Activated naive CD4-positive, alpha-beta T cell treated with anti-CD3 and anti-CD28 coated beads, Interleukin-2, amount 50 U/mL, for 16 hours (primary cell): ENCODE measurements around the gene NIPAL4.
A peak's percentile ranks its signal among the peaks of the same experiment; 100 is the strongest.
"Not testable (repeated sequence)": the region's sequence is repeated elsewhere in the genome, so short reads cannot be mapped to it uniquely, and the experiment has no call there.

ENCODE experiments used
- DNase-seq: peaks from one replicate; pipeline ENCODE4 v3.0.0-alpha.2; 2020

NIPAL4 gene

GRCh38 chr5:157463621-157464518 lies 3.9 kb downstream of the NIPAL4 start:
- no peak for DNase-seq

DNA sequence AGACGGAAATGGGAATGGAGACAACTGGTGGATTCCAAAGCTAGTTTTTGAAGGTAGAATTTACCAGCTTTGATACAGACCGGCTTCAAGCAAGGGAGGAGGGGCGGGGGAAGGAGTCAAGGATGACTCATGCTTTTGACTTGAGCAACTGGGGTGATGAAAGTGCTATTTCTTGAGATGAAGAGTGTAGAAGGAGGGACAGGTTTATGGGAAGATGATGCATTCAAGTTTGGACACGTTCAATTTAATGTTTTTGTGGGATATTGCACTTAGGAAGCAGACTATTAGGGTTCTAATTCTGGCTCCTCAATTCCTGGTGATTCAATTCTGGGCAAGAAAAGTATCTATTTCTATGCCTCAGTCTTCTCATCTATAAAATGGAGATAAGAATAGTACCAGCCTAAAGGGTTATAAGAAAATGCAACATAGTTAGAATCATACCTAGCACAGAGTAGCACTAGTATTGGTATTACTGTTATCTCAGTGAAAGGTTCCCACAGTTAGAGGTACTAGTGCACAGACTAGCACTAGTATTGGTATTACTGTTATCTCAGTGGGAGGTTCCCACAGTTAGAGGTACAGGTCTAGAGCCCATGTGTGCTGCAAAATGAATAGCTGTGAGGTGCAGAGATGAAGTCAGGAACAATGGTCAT lies 4.6 kb downstream of the NIPAL4 start:
- DNase-seq: peak; percentile 72

DNA sequence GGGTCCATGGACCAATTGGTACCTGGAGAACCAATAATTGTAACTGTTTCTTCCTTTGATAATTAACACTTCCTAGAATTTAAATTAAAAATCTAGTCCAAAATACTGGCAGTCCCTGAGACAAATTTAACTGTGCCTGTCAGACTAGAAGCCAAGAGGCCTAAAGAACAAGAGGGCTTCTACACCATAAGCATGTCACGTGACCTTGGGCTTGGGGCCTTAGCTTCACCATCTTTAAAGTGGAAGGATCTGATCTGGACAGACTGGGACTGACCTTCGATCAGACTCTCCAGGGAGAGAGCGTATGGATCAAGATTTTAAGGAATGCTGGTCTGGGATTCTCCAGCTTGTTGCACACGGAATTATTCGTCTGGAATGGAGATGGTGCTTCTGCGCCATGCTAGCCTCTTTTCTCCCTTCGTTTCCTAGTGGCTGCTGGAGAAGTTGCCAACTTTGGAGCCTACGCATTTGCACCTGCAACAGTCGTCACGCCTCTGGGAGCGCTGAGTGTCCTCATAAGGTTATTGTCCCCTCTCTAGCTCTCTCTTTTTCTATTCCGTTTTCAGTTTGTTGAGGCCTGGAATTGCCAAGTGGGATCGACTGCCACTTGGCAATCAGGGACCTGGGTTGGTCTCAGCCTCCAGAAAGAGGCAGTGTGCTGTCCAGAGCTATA lies 8.4 kb downstream of the NIPAL4 start:
- DNase-seq: no peak

- no peak for DNase-seq
Observed at GRCh38 chr5:157469073-157469472, 9.1 kb downstream of the NIPAL4 start.

DNA sequence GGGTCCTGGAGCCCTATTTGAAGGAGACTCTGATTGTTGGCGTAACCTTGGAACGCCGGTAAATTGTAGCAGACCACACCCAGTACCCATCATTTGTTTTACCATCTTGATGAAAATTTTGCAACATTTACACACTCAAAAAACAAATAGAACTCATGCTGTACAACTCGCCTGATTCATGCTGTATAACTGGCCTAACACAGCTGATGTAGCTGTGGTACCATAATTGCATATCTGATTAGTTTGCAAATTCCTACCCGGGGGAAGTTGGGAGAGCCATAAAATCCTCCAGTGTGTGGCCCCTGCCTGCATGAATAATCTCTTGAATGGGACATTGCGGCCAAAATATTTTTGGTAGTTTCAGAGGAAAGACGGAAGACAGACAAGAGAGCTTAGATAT lies 9.7 kb downstream of the NIPAL4 start:
- no peak for DNase-seq

GRCh38 chr5:157470631-157471030 lies 10.6 kb downstream of the NIPAL4 start:
- no peak for DNase-seq

- no peak for DNase-seq
Observed at GRCh38 chr5:157471709-157472108, 11.7 kb downstream of the NIPAL4 start.

DNA sequence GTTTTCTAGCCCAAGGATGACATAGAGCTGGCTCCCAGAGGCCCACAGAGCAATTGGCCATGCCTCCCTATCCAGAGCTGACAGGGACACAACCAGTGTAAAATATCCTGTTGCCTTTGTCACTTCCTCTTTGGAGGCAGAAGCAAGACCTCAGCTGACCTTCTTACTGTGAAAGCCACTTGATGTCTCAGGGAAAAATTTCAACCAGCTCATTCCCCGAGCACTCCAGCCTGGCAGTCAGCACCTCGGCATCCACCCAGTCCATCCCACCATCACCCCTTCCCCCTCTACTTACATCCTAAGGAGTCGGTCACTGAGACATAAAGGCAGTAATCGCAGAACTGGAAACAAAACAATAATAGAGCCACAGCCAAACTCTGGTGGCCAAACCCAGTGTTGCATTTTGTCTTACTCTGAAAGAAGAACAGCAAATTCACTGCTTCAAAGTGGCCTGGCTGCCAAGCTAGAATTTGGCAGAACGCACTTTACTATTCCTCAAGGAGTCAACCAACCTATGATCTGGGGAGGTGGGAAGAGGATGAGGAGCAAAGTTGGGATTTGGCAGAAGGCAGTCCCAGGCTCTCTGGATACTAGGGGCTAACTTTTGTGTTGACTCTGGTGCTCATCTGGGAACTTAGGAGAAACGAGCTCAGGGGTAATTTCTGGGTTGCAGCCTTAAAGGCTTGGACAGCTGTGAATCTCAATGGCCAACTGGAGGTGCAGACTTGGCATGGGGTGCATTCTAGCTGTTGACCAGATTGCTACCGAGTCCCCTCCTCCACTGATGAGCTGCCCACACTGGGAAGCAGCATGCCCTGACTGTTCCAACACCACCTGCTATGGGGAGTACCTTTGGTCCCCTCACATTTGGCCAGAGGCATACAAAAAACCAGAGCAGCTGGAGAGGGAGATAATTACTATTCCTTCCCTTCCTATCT lies 13.6 kb downstream of the NIPAL4 start:
- no peak for DNase-seq

DNA sequence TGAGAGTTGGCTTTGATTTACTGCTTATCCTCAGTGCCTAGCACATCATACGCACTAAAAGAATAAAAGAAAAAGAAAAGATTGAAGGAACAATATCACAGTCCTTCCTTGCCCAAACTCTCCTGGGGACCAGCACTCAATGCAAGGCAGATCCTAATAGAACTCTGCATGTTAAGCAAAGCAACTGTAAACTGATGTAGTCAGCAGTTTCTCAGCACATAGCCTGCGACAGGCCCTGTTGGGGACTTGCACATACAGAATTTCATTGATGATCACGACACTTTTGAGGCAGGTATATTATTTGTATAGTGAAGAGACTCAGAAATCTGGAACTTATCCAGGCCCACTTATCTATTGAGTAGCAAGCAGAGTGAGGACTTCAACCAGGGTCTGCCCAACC lies 15.4 kb downstream of the NIPAL4 start:
- DNase-seq: no peak

GRCh38 chr5:157476702-157477408 lies 16.8 kb downstream of the NIPAL4 start:
- DNase-seq: no peak

DNA sequence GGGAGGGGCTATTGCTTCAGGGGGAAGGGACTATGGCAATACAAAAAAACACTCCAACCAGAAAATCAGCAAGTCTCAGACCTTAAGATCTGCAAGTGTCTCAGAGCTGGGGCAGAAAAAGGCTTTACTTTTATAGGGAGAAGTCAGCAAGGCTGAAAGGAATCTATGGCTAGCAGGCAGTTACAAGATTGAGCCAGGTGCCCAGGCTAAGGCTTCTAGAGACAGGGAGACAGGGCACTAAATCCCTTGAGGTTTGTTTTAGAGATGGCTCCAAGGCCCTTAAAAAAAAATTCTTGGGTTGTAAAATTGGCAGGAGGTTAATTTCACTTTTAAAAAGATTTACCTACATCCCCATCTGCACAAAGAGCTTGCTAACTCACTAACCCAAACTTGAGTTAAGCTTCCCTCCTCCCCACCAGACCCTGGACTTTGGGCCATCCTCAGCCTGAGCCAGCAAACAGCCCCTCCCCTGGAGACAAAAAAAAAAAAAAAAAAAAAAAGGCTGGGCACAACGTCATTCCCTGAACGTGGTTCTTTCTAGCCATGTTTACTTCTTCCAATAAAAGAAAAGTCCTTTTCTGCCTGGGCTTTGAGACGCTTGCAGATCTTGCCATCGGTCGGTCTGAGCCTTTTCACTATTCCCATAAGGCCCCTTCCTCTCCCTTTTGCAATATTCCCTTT lies 17.9 kb downstream of the NIPAL4 start:
- no peak for DNase-seq

DNA sequence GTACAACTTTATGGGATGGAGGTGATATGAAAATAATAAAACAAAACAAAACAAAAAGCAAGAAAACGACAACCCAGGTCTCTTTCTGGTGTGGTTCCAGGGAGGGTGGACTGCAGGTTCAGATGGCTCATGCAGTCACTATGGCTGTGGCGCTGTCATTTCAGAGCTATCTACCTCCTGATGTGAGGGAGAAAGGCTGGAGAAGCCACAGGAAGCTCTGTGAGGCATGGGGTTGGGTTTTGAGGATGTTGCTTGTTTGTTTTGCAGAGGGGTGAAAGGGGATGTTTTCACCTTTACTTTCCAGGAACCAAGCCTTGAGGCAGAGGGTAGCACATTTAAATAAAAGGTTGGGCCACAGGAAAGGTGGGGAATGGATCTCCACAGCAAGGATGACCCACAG lies 18.7 kb downstream of the NIPAL4 start:
- DNase-seq: no peak

DNA sequence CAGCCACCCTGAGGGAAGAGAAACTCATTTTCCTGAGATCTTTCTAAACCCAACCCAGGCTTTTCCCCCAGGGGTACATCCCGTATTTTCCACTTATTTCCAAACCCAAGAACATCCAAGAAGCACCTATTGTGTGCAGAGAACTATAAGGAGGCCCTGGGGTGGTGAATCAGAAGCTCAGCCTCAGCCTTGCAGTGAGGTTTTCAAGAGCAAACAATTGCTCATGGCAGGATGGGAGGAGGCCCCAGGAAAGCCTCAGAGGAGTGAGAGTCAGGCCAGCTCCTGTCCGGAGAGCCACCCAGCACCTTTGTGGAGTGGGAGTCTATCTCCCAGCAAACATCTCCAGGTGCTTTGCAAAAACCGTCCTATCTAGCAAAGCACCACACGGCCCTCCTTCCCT lies 19.2 kb downstream of the NIPAL4 start:
- DNase-seq: no peak

DNA sequence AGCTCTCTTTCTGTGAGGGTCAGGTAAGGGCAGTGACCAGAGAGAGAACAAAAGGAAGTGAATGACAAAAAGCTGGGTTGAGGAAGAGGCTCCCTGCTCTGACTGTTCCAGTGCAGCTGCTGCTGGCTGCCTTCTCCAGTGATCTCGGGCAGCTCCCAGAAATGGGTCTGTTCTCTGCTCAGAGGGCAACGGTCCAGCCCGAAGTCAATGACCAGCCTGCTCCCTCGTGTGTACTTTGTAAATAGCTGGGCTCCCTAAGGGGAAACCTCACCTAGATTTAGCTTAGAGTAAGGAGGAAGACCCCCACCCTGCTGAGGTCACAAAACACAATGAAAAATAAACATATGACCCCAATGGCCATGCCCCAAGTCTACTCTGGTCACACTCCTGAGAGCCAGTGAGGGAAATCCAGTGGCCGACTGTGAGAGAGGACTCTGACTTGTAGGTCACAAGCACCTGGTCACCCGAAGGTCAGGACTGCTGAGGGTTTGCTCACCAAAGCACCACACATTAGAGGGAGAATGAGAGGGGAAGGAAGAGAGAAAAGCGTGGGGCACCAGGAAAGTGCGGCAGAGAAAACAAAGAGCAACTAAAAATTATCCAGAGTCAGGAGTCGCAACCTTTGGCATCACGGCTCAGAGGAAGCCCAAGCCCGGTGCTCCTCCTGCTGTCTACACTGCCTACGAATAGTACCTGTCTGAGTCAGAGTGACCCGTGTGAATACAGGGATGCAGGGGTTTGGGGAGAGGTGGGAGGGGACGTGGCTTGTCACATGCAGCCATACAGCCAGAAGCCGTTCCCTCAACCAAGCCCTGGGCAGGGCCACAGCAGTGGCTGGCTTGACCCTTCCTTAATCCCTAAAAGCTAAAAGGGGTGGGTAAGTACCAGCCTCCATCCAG lies 19.8 kb downstream of the NIPAL4 start:
- no peak for DNase-seq

DNA sequence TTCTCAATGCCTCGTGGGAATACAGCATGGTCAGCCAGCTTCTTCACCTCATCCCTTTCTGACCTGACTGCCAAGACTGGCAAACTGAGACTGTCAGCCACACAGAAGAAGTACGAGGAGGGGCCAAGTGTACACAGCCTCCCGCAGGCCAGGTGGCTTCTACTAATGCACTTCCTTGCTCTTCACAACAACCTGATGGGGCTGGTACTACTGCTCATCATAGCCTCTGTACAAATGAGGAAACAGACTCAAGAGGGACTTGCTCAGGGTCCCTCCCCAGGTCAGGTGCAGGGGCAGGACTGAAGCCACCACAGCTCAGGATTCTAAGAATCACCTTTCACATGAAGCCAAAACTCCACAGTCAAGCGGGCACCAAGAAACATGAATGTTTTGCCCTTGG lies 21.3 kb downstream of the NIPAL4 start:
- no peak for DNase-seq

DNA sequence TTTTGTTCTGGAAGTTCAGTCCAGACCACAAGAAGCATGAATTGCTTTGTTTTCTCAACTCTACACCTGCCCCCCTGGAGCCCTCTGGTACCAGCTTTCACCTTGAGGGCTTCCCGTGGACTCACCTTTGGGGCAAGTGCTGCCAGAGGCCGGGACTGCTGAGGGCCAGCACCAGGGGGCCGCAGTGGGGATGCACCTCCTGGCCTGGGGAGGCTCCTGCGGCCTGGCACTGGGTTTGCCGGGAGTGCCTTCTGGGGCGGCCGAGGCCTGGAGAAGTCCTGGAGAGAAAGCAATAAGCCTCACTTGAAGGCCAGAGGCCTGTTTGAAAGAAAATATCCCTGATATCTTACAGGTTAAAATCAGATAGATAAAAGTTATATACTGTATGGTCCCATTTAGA lies 21.7 kb downstream of the NIPAL4 start:
- DNase-seq: no peak

DNA sequence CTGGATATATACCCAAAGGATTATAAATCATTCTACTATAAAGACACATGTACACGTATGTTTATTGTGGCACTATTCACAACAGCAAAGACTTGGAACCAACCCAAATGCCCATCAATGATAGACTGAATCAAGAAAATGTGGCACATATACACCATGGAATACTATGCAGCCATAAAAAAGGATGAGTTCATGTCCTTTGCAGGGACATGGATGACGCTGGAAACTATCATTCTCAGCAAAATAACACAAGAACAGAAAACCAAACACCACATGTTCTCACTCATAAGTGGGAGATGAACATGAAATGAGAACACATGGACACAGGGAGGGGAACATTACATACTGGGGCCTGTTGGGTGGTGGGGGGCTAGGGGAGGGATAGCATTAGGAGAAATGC lies 22.7 kb downstream of the NIPAL4 start:
- not testable (repeated sequence) for DNase-seq

DNA sequence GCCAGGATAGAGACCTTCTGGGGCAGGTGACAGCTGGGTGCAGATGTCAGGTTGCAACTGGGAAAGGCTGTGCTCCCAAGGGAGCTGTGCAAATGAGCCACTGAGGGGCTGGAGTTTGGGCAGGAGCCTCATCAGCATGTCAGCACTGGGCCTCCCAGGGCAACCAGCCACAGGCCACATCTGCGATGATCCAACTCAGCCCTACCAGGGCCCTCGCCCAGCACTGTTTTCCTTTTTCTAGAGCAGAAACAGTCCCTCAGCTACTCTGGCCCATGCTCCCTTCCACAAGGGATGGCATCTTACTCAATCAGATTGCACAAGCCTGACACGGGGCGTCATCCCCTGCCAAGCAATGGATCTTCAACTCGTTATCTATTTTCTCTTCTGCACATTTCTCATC lies 24.8 kb downstream of the NIPAL4 start:
- no peak for DNase-seq

DNA sequence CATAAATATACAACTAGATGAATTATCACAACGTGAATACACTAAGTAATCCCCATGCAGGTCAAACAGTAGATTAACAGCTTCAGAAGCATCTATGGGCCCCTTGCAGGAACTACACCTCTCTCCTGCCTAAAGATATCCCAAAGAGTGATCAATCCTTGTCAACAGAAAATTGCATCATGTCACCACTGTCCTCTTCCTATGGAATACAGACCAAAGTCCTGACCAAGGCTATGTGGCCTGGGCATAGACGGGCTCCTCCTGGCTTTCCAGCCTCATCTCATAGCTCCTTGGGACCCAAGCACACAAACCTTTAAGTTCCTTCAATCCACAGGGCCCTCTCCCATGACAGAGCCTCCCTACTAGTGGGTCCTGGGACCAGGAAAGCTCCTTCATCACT lies 25.3 kb downstream of the NIPAL4 start:
- DNase-seq: no peak

GRCh38 chr5:157485811-157486210 lies 25.8 kb downstream of the NIPAL4 start:
- DNase-seq: no peak
